ENCODE data around the gene FAM47E. TPM values are rescaled to one million over a fixed set of nuclear protein-coding genes. Genes with fewer than 3 reads are reported as not detected.

FAM47E gene
- total RNA-seq, 4 donors from 2014 or later: 0.30 to 5.3 (median 0.98) TPM

- DNase-seq (ENCODE audit: low spot score in 2 of 2): no peak
- no peaks in the 10 kb centered on the region for H3K27me3 ChIP-seq
- H3K4me3 ChIP-seq: no peak overlapping the region
- 85% methylated on average over 1 of the region's 1 CpG for WGBS
- H3K9me3 ChIP-seq: no peaks in the 10 kb centered on the region
- H3K36me3 ChIP-seq: no peaks in the 10 kb centered on the region
- peaks cover 9% of the 10 kb centered on the region for H3K4me1 ChIP-seq
- TF ChIP-seq POLR2A (IDR thresholded peaks at IDR 0.05) (no peak), CTCF (IDR thresholded peaks at IDR 0.05) (no peak), EP300 (IDR thresholded peaks at IDR 0.05) (no peak), POLR2AphosphoS5 (IDR thresholded peaks at IDR 0.05) (no peak)
- H3K27ac ChIP-seq: no peak overlapping the region
Measured at GRCh38 chr4:76301775-76302162, 50.2 kb downstream of the FAM47E start.

GRCh38 chr4:76302826-76303438 is 51.4 kb downstream of the FAM47E start:
- 75% methylated on average over 3 of the region's 3 CpGs for WGBS
- Histone ChIP-seq H3K27me3 (no peaks in the 10 kb centered on the region), H3K4me1 (peaks cover 19% of the 10 kb centered on the region), H3K4me3 (no peak overlapping the region), H3K36me3 (no peaks in the 10 kb centered on the region), H3K9me3 (no peaks in the 10 kb centered on the region), H3K27ac (no peak overlapping the region)
- TF ChIP-seq EP300 (IDR thresholded peaks at IDR 0.05) (no peak), POLR2A (IDR thresholded peaks at IDR 0.05) (no peak), POLR2AphosphoS5 (IDR thresholded peaks at IDR 0.05) (no peak), CTCF (IDR thresholded peaks at IDR 0.05) (no peak)
- DNase-seq (ENCODE audit: low spot score in 2 of 2): no peak

GRCh38 chr4:76305033-76305687 is 53.6 kb downstream of the FAM47E start:
- Histone ChIP-seq H3K27me3 (no peaks in the 10 kb centered on the region), H3K36me3 (no peaks in the 10 kb centered on the region), H3K9me3 (no peaks in the 10 kb centered on the region), H3K4me1 (peaks cover 19% of the 10 kb centered on the region), H3K4me3 (peak overlapping the region; percentile 94), H3K27ac (no peak overlapping the region)
- 82% methylated on average over 7 of the region's 7 CpGs for WGBS
- no peak for TF ChIP-seq CTCF (IDR thresholded peaks at IDR 0.05)
- no peak for TF ChIP-seq POLR2AphosphoS5 (IDR thresholded peaks at IDR 0.05)
- TF ChIP-seq POLR2A (IDR thresholded peaks at IDR 0.05): no peak
- TF ChIP-seq EP300 (IDR thresholded peaks at IDR 0.05): no peak
- DNase-seq (ENCODE audit: low spot score in 2 of 2): no peak

GRCh38 chr4:76305971-76306881 is 54.7 kb downstream of the FAM47E start, which contains the start of gene STBD1:
TSS of gene STBD1 (plus strand) at chr4:76306733. CDS start at chr4:76306770, 37 bp downstream.
- H3K4me3 ChIP-seq: peak within 1 kb of the TSS; percentile 94
- peaks cover 19% of the 10 kb centered on the region for H3K4me1 ChIP-seq
- H3K36me3 ChIP-seq: no peaks in the 10 kb centered on the region
- no peaks in the 10 kb centered on the region for H3K27me3 ChIP-seq
- no peak for TF ChIP-seq CTCF (IDR thresholded peaks at IDR 0.05)
- TF ChIP-seq POLR2A (IDR thresholded peaks at IDR 0.05): no peak
- TF ChIP-seq EP300 (IDR thresholded peaks at IDR 0.05): no peak
- TF ChIP-seq POLR2AphosphoS5 (IDR thresholded peaks at IDR 0.05): no peak
- WGBS: 1% methylated on average over 60 of the region's 85 CpGs
- DNase-seq (ENCODE audit: low spot score in 2 of 2): peak; percentile 72 to 81
- H3K27ac ChIP-seq: peak within 1 kb of the TSS; percentile 62
- H3K9me3 ChIP-seq: no peaks in the 10 kb centered on the region

All from suprapubic skin (tissue), 4 donors.